HG03354 (cell line): ENCODE measurements around the gene MEOX2.

Experiments used
- ATAC-seq: cut with Tn5 transposase; IDR thresholded peaks from one replicate; pipeline ENCODE4 v1.9.1; 2021; ENCODE audit warnings: mild to moderate bottlenecking; ENCODE audit not compliant: unreplicated experiment, poor library complexity, severe bottlenecking

Gene MEOX2

GRCh38 chr7:15686295-15686956 lies at the start of gene MEOX2:
MEOX2 (minus strand) TSS chr7:15686683; CDS start chr7:15686402, 281 bp downstream.
- ATAC-seq, result no peak

GRCh38 chr7:15729746-15730145 lies 43.3 kb upstream of the MEOX2 start:
- no peak for ATAC-seq

GRCh38 chr7:15725051-15725450 lies 38.6 kb upstream of the MEOX2 start:
- ATAC-seq, result no peak

GRCh38 chr7:15723841-15724240 lies 37.4 kb upstream of the MEOX2 start:
- no peak for ATAC-seq

GRCh38 chr7:15720849-15721471 lies 34.5 kb upstream of the MEOX2 start:
- no peak for ATAC-seq

GRCh38 chr7:15719311-15719710 lies 32.8 kb upstream of the MEOX2 start:
- ATAC-seq, result no peak

- ATAC-seq, result no peak
These were observed 29.0 kb upstream of the MEOX2 start for GRCh38 chr7:15715435-15715834.

DNA sequence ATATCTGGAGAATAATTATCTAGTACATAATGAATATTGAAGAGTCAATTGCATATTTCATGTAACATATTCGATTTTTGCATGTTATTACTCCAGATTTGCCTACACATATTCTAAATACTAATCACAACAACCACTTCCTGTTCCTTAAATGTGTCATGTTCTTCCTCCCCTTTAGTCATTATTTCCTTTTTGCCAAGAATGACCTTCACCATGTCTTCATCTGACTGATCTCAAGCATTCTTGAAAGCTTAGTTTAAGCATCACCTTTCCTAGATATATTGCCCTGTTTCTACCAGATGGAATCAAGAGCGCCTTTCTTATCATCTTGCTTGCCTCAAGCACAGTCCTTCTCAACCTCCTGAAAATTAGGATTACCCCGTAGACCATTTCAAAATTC lies 23.5 kb upstream of the MEOX2 start:
- no peak for ATAC-seq

DNA sequence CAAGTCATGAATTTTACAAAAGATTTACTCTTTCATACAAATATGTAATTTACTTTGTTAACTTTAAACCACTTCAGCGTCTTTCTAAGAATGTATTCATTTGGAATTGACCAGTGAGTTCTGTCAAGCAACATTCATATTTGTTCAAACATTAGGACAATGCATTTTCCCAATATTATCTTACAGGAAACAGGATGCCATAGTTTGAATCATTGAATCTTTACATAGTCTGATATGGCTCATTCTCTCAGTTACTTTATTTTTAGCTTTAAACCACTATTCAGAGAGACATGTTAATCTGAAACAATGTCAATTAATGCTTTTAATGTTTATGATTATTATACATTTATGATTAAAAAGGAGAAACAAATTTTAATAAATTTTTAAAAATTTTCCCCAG lies 21.1 kb upstream of the MEOX2 start:
- no peak for ATAC-seq

- no peak for ATAC-seq
These were observed 17.2 kb upstream of the MEOX2 start for GRCh38 chr7:15703732-15704131.

- no peak for ATAC-seq
These were observed 6.1 kb upstream of the MEOX2 start for GRCh38 chr7:15692501-15693020.

DNA sequence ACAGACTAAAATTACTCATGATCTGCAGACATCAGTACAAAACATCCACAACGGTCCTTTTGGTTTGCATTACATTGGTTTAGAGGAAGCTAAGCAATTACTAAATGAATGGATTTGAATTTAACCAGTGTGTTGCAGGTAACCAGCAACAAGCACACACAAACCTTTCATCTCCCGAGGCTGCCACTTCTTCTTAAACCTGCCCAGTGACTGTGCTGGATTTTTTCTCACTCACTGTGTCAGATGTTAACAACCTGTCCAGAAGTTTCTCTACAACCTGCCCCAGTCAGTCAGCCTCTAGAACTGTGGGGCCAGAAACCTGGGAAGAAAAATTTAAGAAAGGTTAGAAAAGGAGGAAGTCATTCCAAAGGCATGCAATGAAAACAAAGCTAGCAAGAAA lies 2.4 kb upstream of the MEOX2 start:
- ATAC-seq, result no peak

DNA sequence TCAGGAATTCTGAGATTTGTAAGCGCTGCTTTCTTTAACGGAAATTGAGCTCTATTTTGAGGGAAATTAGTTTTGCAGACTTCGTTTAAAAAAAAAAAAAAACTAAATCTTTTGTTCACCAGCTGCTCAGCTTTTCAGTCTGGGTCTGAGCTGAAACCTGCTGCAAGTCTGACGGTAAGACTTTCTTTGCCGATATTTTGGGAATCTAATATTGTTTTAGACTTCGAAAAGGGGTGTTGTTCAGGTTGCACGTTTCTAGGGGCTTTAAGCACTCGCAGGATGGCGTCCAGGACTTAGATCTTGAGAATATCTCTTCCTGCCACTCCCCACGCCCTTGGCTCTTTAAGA lies 1.8 kb upstream of the MEOX2 start:
- no peak for ATAC-seq

- no peak for ATAC-seq
These were observed 1.2 kb upstream of the MEOX2 start for GRCh38 chr7:15687546-15688278.

DNA sequence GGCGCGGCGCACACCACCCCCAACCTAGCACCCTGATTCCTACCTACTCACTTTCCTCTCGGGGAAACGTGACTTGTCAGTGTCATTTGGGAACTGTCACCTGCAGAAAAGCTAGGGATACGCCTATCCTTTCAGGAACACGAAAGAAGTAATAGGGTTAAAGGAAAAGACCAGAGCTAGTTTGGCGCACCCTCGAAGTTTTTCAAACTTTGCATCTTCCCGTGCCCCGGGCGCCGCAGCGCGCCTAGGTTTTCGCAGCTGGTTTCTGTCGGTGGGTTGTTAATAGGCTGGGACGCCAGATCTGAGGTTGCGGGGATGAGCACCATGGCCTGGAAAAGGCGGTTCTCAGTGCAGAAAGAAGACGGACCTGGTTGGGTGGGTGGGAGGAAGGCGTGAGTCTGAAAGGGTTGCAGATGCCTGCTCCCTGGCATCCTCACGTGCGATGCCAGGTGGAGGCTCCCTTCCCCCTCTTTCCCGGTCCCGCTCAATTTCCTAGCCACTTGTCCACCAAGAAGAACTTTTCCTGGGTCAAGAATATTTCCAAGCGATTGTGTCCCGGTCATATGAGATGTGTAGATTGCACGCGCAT lies 568 bp upstream of the MEOX2 start:
- ATAC-seq, result no peak

DNA sequence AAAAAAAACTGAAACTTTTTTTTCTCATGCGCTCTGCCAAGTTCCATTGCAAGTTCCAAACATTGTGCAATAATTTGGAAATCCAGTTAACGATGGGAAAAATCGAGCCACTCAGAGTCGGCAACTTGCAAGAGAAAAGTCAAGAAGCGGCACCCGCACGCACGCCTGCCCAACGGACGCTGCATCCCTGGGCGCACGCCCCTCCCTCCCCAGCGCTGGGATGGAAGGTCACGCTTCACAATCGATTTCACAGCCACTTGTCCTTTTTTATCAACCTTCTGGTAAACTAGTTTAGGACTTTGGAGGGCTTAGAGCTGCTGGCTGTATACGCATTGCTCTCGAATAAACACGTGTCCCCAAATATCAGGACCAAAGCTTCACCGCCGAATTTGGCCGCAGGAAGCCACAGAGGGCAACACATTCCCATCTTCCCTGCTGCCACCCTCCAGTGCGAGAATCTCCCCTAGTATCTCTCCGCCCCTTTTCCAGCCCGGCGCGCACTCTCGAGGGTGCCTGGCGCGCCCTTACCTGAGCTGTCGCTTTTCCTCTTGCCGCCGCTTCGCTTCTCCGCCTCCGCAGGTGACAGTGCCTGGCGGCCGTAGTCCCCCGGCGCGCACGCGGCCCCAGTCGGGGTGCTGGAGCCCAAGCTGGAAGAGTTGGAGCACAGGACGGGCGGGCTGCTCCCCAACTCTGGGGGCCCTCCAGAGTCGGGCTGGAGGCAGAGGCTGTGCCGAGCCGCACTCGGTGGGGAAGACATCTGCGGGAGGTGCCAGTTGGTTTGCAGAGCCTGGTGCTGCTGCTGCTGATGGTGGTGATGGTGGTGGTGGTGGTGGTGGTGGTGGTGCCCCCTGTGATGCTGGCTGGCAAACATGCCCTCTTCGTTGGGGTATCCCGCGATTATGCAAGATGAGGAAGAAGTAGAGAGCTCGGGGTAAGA lies 857 bp downstream of the MEOX2 start:
- no peak for ATAC-seq

DNA sequence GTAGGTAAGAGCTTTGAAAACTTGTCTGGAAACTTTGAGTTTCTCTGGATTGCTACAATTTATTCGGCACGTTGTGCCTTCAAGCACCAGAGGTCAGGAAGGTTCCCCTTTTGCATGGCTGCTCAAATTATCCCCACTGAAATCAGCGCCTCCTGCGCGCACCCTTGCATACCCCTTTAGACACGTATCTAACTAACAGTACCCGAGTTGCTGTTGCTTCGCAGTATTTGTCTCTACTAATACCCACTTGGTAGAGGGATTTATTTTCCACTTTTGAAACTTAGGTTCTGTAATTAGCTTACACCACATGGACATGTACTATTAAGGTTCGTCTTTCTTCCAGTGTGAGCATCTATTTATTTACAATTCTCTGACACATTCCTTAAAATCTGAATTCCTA lies 1.6 kb downstream of the MEOX2 start:
- ATAC-seq, result no peak

GRCh38 chr7:15684111-15684800 lies 2.2 kb downstream of the MEOX2 start:
- no peak for ATAC-seq

DNA sequence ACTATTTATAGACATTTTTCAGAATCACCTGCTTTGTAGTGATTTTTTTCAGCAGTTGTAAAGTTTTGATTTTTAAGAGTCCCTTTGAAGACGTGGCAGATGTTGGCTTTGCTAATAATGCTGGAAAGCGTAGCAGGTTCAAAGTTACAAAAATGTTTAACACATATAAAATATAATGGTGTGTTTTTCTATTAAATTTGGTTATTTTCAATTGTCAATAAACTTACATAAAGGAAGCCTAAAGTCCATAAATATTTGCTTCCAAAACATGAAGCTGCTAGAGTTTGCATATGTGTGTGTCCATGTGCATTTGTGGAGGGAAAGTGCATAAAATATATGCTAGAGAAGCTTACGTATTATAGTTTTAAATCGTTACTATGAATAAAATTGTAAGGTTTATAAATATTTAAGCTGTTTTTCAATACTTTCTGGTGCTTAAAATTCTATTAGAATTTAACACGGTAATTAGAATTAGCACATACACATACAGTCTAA lies 3.7 kb downstream of the MEOX2 start:
- no peak for ATAC-seq
